Activated CD8-positive, alpha-beta memory T cell treated with anti-CD3 and anti-CD28 coated beads, Interleukin-2, amount 50 U/mL, for 4 hours (primary cell): ENCODE results near the gene RNPEPL1.
A peak's percentile ranks its signal among the peaks of the same experiment; 100 is the strongest.

Experiments used
- DNase-seq: peaks from one replicate; pipeline ENCODE4 v3.0.0-alpha.2; 2020

Gene RNPEPL1

DNA sequence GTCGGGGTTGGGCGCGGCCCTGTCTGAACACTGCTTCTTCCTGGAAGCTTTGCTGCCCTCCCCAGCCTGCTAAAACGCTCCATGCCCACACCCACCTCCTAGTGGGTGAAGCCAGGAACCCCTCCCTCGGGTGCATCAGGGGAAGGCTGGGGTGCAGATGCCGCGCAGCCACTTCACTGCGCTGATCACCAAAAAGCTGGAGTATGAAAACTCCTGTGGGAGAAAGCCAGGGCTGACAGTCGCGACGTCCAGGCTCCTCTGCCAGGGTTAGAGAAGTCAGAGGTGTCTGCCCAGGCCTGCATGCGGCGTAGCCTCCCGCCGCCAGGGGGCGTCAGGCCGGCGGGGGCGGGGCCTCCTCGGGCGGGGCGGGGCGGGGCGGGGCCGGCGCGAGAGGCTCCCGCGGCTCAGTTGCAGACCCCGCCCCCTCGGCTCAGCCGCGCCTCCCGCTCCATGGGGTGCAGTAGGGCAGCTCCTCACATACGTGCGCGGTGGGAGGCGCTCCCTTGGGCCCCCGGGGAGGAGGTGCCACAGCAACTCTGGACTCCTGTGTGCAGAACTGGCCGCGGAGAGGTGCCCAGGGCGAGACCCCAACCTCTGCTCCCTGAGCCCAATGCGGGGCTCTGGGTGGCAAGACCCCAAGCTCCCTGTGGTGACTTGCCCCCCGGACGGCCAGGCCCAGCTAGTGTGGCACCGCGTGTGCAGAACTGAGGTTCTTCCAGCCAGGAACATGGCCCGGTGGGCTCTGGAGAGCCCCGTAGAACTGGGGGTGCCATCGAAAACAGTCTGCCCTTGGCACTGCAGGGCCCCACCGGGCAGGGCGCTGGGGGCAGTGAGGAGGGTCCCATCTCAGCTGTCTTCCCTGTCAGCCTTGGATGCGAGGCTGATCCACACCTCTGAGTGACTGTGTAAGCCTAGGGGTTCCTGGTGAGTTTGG, 1.8 kb upstream of the RNPEPL1 start:
- DNase-seq = peak; percentile 96

DNA sequence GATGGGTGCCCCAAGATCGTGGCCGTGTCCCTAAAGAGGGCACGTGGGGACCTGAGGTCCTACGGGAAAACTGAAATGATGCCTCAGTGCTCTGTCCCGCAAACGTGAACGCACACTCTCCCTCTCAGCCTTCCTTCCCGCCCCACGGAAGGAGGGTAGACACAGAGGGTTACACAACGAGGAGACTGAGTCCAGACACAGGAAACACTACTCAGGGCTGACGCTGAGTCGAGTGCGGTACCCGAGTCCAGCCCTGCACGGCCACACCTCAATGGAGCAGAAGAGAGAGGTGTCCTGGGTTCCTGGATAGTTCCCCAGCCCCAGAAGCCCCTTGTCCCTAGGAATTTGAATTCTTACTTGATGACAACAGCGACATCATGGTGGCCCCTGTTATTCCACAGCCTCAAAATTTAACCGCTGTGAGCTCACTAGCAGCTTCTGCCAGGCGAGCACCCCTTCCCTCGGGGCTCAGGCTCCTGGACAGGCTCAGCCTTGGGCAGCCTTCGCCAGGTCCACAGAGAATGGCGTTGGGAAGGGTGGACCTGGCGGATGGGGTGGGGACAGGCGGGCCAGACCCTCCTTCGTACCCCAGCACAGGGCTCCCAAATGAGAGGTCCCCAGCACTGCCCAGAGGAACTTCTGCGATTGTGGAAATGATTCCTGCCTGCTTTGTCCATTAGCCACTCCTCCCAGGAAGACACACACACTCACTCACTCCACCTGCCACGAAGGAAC, 980 bp upstream of the RNPEPL1 start:
- peak; percentile 40 for DNase-seq

DNA sequence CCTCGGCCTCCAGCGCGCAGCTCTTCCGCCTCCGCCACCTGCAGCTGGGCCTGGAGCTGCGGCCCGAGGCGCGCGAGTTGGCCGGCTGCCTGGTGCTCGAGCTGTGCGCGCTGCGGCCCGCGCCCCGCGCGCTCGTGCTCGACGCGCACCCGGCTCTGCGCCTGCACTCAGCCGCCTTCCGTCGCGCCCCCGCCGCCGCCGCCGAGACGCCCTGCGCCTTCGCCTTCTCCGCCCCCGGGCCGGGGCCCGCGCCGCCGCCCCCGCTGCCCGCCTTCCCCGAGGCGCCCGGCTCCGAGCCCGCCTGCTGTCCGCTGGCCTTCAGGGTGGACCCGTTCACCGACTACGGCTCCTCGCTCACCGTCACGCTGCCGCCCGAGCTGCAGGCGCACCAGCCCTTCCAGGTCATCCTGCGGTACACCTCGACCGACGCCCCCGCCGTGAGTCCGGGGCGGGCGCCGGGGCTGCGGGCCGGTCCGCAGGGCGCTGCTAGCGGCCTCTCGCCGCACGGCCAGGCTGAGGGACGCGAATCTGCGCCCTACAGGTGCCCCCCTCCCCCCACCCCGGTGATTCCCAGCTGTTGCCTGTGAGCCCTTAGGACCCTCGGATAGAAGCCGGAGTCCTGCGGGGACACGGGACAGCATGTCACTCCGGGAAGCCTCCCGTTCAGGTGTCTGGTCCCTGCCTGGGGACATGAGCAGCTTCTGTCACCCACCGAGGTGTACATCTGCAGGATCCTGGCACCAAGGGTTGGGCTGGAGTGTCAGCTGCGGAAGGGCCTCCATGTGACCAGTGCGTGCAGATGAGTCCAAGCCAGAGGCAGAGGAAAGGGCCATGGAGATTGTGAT, 616 bp downstream of the RNPEPL1 start:
- peak; percentile 64 for DNase-seq

DNA sequence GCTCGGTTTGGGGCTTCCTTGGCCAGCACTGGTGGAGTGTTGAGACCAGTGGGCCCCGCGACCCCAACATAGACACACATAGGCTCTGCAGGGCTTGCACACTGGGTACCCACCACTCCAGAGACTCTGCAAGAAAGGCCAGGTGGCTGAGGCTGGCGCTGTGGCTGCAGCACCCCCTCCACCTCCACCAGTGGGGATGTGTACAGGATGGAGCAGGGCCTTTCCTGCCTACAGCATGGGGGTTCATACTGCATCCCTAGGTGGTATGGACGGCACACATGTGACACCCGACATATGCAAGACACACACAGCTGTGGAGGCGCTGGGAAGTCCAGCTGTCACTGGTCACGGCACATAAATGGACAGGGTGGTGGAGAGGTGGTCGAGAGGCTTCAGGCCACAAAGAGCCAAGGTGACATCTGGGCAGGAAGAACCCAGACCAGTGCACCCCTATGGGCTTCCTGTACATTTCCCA, 1.3 kb downstream of the RNPEPL1 start:
- DNase-seq = peak; percentile 18

DNA sequence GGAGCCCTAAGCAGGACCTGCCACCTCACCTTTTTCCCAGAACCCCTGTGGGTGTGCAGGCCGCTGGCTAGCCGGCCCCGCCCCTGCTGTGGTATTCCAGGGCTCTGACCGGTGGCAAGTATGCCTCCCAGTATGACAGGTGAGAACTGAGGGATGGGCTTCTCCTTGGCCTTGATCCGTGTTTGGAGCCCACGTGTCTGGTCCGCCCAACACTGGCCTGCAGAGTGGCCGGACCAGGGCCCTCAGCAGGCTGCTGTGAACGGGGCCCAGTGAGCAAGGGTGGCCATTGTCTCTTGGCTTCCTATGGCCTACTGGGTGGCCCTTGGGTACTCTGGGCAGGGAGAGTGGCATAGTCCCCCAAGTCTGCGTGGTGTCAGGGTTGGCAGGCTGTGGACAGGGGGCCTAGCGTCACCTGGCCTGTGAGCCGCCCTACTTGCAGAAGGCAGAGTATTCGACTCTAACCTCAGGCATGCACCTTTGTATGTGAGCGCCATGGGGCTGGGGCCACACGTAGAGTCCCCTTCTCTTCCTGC, 1.8 kb downstream of the RNPEPL1 start:
- no peak for DNase-seq

DNA sequence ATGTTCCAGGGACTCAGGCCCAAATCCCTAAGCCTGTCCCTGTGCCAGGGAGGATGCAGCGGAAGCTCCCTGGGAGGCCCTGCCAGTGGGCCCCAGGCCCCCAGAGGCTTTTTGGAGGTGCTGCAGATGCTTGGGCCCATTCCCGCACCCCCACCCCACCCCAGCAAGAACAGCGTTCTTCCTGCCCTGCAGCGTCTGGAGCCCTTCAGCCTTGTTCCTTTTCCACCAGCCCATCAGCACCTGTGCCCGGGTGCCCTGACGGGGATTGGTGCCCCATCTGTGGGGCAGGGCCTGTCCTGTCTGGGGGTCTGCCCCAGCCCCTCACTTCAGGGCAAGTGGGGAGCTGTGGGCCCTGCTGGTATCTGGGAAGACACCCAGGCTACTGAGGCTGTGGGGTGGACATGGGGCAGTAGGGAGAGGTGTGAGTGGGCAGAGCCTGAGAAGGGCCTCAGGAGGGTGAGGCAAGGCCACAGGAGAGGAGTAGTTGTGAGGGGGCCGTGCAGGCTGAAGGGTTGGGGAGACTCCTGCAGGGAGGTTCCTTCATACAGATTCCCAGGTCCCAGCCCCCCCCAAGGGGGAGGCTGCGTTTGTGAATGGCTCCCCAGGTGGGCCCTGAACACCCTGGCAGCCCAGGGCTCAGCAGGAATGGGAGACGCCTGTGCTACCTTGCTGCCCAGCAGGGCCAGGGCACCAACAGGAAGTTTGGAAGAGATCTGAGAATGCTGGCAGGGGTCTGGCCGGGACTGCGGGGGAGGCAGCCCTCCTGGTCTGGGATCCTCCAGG, 2.4 kb downstream of the RNPEPL1 start:
- peak; percentile 16 for DNase-seq

DNA sequence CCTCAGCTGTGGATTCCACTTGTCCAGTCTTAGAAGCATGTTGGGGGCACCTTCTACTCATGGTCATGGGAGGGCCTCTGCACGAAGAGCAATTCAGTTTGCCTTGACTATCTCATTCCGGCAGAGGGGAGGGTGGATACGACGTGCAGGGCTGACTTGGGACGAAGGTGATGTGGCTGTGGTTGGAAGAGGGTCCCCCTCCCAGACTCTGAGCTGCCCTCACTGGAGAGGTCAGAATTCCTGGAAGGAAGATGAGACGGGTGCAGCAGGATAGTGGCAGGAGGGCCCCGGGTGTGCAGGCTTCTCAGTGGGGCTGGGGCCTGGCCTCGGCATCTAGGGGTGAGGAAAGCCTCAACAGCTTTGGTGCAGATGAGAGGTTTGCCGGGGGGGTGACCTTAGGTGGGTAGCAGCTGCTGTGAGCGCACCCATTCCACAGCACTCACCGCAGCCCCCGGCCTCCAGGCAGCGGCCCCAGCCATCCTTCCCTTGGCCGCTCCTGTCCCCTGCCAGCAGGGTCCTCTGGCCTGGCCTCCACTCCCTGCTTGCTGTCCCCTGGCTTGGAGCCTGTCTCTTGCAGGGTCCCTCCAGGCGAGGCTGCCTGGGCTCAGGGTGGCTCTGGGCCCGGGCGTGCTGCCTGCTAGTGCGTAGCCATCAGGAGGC, 3.2 kb downstream of the RNPEPL1 start:
- peak; percentile 13 for DNase-seq

DNA sequence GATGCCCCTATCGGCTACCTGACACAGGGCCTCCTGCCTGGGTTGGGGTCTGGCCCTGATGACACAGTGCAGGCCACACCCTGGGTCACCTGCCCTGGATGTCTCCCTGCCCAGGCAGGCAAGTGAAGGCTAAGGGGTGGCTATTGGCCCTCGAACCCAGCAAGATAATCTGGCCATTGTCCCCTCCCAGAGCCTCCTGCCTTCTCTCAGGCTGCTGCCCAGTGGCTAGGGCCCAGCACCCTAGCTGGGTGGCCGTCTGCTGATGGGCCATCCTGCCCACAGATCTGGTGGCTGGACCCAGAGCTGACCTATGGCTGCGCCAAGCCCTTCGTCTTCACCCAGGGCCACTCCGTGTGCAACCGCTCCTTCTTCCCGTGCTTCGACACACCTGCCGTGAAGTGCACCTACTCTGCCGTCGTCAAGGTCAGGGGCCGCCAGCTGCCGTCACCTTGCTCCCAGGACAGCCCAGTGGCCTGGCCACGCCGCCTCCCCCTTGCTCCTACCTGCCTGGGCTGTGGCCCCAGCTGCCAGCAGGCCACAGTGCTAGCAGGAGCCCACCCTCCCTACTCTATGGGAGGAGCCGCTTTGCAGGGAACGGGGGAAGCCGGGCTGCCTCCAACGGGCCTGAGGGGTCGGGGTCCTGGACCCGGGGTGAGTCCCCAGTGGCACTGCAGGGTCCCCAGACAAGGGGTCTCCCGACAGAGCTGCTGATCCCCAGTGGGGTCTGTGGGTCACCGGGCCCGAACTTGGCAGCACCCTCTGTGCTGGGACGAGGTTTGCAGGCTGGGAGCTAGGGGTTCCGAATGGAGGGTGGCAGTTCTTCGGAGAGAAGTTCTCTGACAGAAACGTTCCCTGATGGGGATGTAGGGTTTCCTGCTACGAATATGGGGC, 4.1 kb downstream of the RNPEPL1 start:
- DNase-seq = peak; percentile 12

- peak; percentile 8 for DNase-seq
Observed at GRCh38 chr2:240573071-240573515, 4.8 kb downstream of the RNPEPL1 start.

DNA sequence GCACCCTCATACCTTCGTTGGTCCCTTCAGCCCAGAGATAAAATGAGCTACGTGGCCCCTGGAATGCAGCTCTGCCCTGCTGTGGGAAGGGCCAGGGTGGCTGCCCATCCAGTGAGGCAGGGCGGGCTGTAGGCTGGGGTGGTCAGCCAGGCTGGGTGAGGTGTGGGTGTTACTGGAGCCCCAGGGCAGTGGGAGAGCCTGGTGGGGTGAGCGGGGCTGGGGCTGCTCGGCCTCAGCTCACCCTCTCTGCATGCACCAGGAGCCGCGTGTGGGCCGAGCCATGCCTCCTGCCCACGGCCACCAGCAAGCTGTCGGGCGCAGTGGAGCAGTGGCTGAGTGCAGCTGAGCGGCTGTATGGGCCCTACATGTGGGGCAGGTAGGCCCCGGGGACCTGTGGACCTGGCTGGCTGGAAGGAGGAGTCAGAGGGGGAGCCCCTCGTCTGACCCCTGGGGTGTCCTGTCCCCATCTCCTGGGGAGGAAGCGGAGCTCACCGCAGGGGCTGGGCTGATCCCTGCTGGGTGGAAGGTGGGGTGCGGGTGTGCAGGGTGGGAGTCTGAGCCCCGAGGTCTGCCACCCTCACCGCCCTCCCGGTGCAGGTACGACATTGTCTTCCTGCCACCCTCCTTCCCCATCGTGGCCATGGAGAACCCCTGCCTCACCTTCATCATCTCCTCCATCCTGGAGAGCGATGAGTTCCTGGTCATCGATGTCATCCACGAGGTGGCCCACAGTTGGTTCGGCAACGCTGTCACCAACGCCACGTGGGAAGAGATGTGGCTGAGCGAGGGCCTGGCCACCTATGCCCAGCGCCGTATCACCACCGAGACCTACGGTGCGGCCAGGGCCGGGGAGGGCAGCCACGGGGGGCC, 5.5 kb downstream of the RNPEPL1 start:
- no peak for DNase-seq

DNA sequence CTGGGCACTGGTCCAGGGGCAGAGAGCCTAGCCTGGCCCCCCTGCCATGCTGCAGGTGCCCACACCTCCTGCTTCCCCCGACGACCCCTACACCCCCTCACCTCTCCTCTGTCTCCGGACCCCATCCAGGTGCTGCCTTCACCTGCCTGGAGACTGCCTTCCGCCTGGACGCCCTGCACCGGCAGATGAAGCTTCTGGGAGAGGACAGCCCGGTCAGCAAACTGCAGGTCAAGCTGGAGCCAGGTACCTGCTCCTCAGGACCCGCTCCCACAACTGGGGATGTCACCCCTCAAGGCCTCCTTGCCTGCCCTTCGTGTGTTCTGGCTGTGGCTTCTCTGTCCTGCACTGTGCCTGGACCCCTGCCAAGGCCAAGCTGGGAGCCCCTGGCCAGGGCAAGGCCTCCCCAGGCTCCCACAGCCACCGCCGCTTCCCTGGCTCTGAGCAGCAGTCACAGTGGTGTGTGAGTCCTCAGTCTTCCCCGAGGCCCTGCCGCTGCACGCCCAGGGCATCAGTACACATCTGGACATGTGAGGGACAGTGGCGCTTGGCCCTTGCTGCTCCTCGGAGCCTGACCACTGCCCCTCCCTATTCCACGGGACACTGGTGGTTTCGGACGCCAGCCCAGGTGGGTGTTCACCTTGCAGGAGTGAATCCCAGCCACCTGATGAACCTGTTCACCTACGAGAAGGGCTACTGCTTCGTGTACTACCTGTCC, 6.3 kb downstream of the RNPEPL1 start:
- DNase-seq = no peak

DNA sequence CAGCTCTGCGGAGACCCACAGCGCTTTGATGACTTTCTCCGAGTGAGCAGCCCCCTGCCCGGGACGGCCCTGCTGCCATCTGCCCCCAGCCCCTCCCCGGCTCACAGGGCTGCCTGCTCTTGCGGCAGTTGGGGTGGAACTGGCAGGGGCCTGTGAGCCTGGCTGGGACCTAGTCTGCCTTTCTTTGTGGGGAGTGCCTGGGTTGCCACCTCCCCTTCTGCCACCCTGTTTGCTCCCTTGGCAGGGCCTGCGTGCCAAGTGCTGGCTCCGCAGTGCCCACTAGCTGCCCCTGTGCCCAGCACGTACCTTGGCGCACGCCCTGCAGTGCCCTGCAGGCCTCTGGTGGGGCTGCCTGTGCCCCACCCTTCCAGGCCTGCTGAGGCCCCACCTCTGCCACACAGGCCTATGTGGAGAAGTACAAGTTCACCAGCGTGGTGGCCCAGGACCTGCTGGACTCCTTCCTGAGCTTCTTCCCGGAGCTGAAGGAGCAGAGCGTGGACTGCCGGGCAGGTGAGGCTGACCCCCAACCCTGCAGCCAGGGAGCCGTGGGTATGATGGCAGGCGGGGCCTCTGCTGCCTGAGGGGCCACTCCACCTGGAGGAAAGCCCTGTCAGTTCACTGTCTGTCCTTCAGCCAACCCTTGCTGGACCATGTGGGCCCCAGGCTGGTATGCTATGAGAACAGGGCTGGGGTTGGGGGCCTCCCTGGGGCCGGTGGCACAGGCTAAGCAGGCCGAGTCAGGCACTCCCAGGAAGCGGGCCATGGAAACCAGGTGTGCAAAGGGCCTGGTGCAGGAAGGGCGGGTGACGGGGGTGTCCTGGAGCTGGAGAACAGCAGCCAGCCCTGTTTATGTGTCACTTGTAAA, 7.0 kb downstream of the RNPEPL1 start:
- no peak for DNase-seq

- no peak for DNase-seq
Observed at GRCh38 chr2:240576036-240576435, 7.8 kb downstream of the RNPEPL1 start.

DNA sequence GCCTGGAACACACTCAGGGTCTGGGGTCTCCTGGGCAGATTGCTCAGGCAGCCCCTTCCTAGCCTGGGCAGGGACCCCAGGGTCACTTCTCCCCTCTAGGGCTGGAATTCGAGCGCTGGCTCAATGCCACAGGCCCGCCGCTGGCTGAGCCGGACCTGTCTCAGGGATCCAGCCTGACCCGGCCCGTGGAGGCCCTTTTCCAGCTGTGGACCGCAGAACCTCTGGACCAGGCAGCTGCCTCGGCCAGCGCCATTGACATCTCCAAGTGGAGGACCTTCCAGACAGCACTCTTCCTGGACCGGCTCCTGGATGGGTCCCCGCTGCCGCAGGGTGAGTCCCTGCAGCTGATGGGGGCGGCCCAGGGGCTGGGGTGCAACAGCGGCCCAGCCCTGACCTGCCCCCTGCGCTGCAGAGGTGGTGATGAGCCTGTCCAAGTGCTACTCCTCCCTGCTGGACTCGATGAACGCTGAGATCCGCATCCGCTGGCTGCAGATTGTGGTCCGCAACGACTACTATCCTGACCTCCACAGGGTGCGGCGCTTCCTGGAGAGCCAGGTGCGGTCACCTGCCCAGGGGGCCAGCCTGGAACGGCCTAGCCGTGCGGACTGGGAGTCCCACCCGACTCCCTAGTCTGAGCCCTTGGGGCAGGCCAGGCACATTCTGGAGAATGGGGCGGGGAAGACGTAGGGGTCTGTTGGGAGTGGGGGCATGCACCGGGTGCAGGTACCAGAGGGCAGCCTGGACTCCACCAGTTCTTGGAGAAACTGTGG, 8.3 kb downstream of the RNPEPL1 start:
- no peak for DNase-seq

DNA sequence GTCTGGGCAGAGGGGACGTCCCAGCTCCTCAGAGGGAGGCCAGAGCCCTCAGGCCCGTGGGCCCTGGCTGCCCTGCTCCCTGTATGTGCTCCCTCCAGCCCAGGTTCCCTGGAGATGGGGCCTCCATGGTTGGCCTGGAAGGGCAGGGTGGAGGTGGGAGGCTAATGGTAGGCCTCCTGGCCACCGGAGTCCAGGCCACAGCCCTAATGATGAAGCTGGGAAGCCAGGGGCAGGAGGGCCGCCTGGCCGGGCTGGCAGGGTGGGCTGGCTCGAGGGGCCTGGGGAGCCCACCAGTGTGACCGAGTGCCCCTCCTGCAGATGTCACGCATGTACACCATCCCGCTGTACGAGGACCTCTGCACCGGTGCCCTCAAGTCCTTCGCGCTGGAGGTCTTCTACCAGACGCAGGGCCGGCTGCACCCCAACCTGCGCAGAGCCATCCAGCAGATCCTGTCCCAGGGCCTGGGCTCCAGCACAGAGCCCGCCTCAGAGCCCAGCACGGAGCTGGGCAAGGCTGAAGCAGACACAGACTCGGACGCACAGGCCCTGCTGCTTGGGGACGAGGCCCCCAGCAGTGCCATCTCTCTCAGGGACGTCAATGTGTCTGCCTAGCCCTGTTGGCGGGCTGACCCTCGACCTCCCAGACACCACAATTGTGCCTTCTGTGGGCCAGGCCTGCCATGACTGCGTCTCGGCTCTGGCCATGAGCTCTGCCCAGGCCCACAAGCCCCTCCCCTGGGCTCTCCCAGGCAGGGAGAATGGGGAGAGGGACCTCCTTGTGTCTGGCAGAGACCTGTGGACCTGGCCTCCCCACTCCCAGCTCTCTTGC, 9.2 kb downstream of the RNPEPL1 start:
- DNase-seq = no peak

GRCh38 chr2:240578110-240578450, 9.8 kb downstream of the RNPEPL1 start:
- DNase-seq = no peak
